A549 (cell line): ENCODE measurements around the gene CD101. TPM values are rescaled to one million over a fixed set of nuclear protein-coding genes. Genes with fewer than 3 reads are reported as not detected.

ENCODE experiments used
- ATAC-seq, 2 experiments: fragments of 200-7000 bp in 1 of 2; fragments of >200 bp in 1 of 2; cut with Nextera tagmentation in 1 of 2; cut with Tn5 transposase in 1 of 2; 3 replicates each; pipeline versions ENCODE4 v1.8.0 to v1.9.1; 2018 to 2020; ENCODE audit warnings: mild to moderate bottlenecking in 1 of 2, moderate library complexity in 1 of 2
- CTCF ChIA-PET: fragments of 300-600 bp; sonication (Branson Sonifier 250); formaldehyde crosslinking; extraction: SDS; loops from one replicate; lab custom pipeline; 2021; ENCODE audit warnings: antibody characterized with exemption, inconsistent platforms; lab: Yijun Ruan, JAX
- POLR2A ChIA-PET: fragments of 350-600 bp; formaldehyde crosslinking; extraction: SDS; loops from one replicate; lab custom pipeline; 2021; ENCODE audit warnings: antibody characterized with exemption, inconsistent platforms; lab: Yijun Ruan, JAX
- DNase-seq, 2 experiments: peaks; one replicate each; pipeline versions ENCODE4 v3.0.0 to v3.0.0-alpha.2; 2011 to 2016; ENCODE audit warnings: low read depth in 1 of 2, low spot score in 1 of 2
- FAIRE-seq: peaks from 2 replicates; lab custom pipeline; 2011; peaks lifted over from hg19 to GRCh38; lab: Jason Lieb, UNC
- H3K27ac ChIP-seq, 2 experiments: fragments of >200 bp; sonication (Bioruptor Twin); formaldehyde crosslinking; 3 replicates each; pipeline ENCODE4 v1.5.1; 2016 to 2017
- H3K4me1 ChIP-seq: fragments of >200 bp; sonication (Bioruptor Twin); formaldehyde crosslinking; 3 replicates; pipeline ENCODE4 v1.6.1; 2016
- H3K4me2 ChIP-seq: fragments of >200 bp; sonication (Bioruptor Twin); formaldehyde crosslinking; 3 replicates; pipeline ENCODE4 v1.6.1; 2016
- H3K4me3 ChIP-seq: fragments of >200 bp; sonication (Bioruptor Twin); formaldehyde crosslinking; 3 replicates; pipeline ENCODE4 v1.5.1; 2016
- H3K9me3 ChIP-seq: fragments of >200 bp; sonication (Bioruptor Twin); formaldehyde crosslinking; 3 replicates; pipeline ENCODE4 v1.6.1; 2016
- BHLHE40 ChIP-seq: IDR thresholded peaks from 2 replicates; pipeline ENCODE4 v1.6.1; 2012; ENCODE audit warnings: low read depth, low read length, inconsistent platforms
- CBX2 ChIP-seq: fragments of 200-600 bp; sonication (generic); IDR thresholded peaks from 2 replicates; pipeline ENCODE4 v1.6.1; 2016; ENCODE audit warnings: low read depth, mild to moderate bottlenecking, borderline replicate concordance
- CHD2 ChIP-seq: fragments of 150-350 bp; IDR thresholded peaks from 2 replicates; pipeline ENCODE4 v1.6.1; 2014; ENCODE audit warnings: low read length; ENCODE audit not compliant: partially characterized antibody
- CTCF ChIP-seq: fragments of >200 bp; sonication (Bioruptor Twin); formaldehyde crosslinking; IDR thresholded peaks from 3 replicates; pipeline ENCODE4 v1.5.1; 2016
- EP300 ChIP-seq, 2 experiments: fragments of >200 bp; sonication (Bioruptor Twin); formaldehyde crosslinking; IDR thresholded peaks; 2 replicates in 1 of 2; 3 replicates in 1 of 2; pipeline ENCODE4 v1.6.1; 2016 to 2017
- HDAC2 ChIP-seq: fragments of 200-600 bp; sonication (generic); IDR thresholded peaks from 2 replicates; pipeline ENCODE4 v1.6.1; 2016
- HOXB5 ChIP-seq: fragments of 250-450 bp; sonication (Bioruptor Pico); IDR thresholded peaks from 2 replicates; pipeline ENCODE4 v1.5.0; 2020; ENCODE audit warnings: mild to moderate bottlenecking, moderate library complexity
- JUN ChIP-seq, 2 experiments: fragments of >200 bp; sonication (Bioruptor Twin); formaldehyde crosslinking; IDR thresholded peaks; 2 replicates in 1 of 2; 3 replicates in 1 of 2; pipeline ENCODE4 v1.6.1; 2016 to 2017
- KDM1A ChIP-seq: fragments of 200-600 bp; sonication (generic); IDR thresholded peaks from 2 replicates; pipeline ENCODE4 v1.6.1; 2016; ENCODE audit warnings: low read depth, mild to moderate bottlenecking
- MAFK ChIP-seq: fragments of 450-650 bp; IDR thresholded peaks from 2 replicates; pipeline ENCODE4 v1.6.1; 2014; ENCODE audit not compliant: partially characterized antibody
- NR3C1 ChIP-seq: fragments of >200 bp; sonication (Bioruptor Twin); formaldehyde crosslinking; IDR thresholded peaks from 3 replicates; pipeline ENCODE4 v1.6.1; 2017
- RARB ChIP-seq: fragments of 250-450 bp; sonication (Bioruptor Pico); IDR thresholded peaks from 2 replicates; pipeline ENCODE4 v1.8.0; 2021; ENCODE audit warnings: mild to moderate bottlenecking, moderate library complexity
- RCOR1 ChIP-seq: fragments of 150-350 bp; IDR thresholded peaks from 2 replicates; pipeline ENCODE4 v1.6.1; 2014; ENCODE audit warnings: antibody characterized with exemption, low read length, low read depth
- TFCP2L1 ChIP-seq: fragments of 250-450 bp; sonication (Bioruptor Pico); IDR thresholded peaks from 2 replicates; pipeline ENCODE4 v1.5.0; 2021; ENCODE audit warnings: mild to moderate bottlenecking
- ZNF302 ChIP-seq: fragments of 250-450 bp; sonication (Bioruptor Pico); IDR thresholded peaks from 2 replicates; pipeline ENCODE4 v1.9.0; 2021; ENCODE audit warnings: inconsistent platforms, mild to moderate bottlenecking, moderate library complexity
- WGBS: methylation state at CpG from one replicate; pipeline ENCODE4 v1.1.6; 2017; ENCODE audit errors: missing lambda C conversion rate; 5-methylcytosine and 5-hydroxymethylcytosine counted together
- polyA plus RNA-seq, 4 experiments: library from polyadenylated mRNA; depleted of rRNA in 3 of 4; stranded (reverse); fragments of >200 nt; fragmentation: RNase III in 1 of 4; extraction: RNeasy Plus Mini Kit Qiagen cat#74134 plus additional on column Dnase treatment in 1 of 4; gene quantifications; 2 replicates in 3 of 4; 3 replicates in 1 of 4; pipeline ENCODE4 v1.2.3, GENCODE V29; 2011 to 2017
- TF ChIP-seq, protein P1 (sequence below): IDR thresholded peaks from 2 replicates; pipeline ENCODE4 v1.6.1; 2012
- TF ChIP-seq, protein P2 (sequence below): fragments of 250-450 bp; sonication (Bioruptor Pico); IDR thresholded peaks from 2 replicates; pipeline ENCODE4 v1.5.0; 2020; ENCODE audit warnings: low read depth, mild to moderate bottlenecking, moderate library complexity
- TF ChIP-seq, protein P3 (sequence below): fragments of >200 bp; sonication (Bioruptor Twin); formaldehyde crosslinking; IDR thresholded peaks from 3 replicates; pipeline ENCODE4 v1.6.1; 2016

CD101 gene
- polyA plus RNA-seq, 2 of the 4 experiments (the other 2 are of a cell fraction) = 0.21 to 0.52 TPM

DNA sequence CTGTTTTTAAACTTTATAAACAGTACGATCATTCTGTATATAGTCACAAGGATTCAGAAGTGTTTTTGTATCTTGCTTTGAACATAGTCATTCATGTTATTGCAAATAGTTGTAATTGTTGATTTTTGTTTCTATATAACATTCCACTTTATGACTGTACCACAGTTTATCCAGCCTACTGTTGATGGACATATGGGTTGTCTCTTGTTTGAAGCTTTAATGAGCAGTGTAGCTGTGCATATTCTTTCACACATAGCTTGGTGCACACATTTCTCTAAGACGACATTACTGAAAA is 6.1 kb downstream of the CD101 start:
- H3K4me2 ChIP-seq = no peak overlapping the region
- FAIRE-seq = no peak

GRCh38 chr1:117008656-117009055 is 7.1 kb downstream of the CD101 start:
- CTCF ChIA-PET = interaction anchor here (1.5 kb wide), 1 partner anchor 12 kb away, joined by 4 read pairs; no protein-coding TSS in a partner anchor
- WGBS = 94% methylated on average over 2 of the region's 2 CpGs
- POLR2A ChIA-PET = no interaction called here
- no peak for TF ChIP-seq CHD2
- Histone ChIP-seq H3K4me1 (peaks cover 9% of the 10 kb centered on the region; the same call in 2 of the 3 replicates), H3K27ac (no peak overlapping the region), H3K4me3 (no peak overlapping the region), H3K9me3 (no peaks in the 10 kb centered on the region), H3K4me2 (no peak overlapping the region)
- DNase-seq = no peak
- ATAC-seq = no peak
- FAIRE-seq = no peak

More for the DNA sequence above, 6.1 kb downstream of the CD101 start:
- peaks cover 16% of the 10 kb centered on the region for H3K4me1 ChIP-seq
- 95% methylated on average over 2 of the region's 2 CpGs for WGBS
- TF ChIP-seq RCOR1 (no peak), MAFK (no peak), TFCP2L1 (CRISPR knock-in tag) (no peak), ZNF302 (CRISPR knock-in tag) (no peak), EP300 (IDR thresholded peaks at IDR 0.05) (no peak), BHLHE40 (no peak)
- H3K9me3 ChIP-seq = no peaks in the 10 kb centered on the region
- no peak overlapping the region for H3K4me3 ChIP-seq
- POLR2A ChIA-PET = no interaction called here
- no peak for ATAC-seq
- no peak for DNase-seq
- CTCF ChIA-PET = interaction anchor here (1.0 kb wide), 1 partner anchor 283 kb away, joined by 3 read pairs; no protein-coding TSS in a partner anchor
- H3K27ac ChIP-seq = no peak overlapping the region

DNA sequence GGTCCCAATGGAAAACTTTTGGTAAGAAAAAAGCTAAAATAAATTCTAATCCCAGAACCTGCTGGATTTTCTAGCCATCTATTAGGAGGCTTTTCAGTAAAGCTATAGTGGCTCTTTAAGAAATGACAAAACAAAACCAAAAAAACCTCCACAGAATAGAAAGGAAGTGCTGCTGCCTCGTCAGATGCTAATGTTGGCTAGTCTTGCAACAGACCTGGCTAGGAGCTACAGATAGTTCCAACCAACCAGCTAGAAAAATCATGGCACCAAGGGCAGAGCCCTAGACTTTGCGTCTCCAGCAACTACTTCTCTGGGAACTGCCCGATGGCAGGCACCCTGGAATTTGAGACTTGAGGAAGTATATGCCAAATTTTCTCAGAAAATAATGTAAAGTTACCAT is 7.6 kb downstream of the CD101 start:
- CTCF ChIA-PET = interaction anchor here (1.5 kb wide), 1 partner anchor 12 kb away, joined by 4 read pairs; no protein-coding TSS in a partner anchor

More for the DNA sequence above, 7.6 kb downstream of the CD101 start:
- POLR2A ChIA-PET = no interaction called here
- TF ChIP-seq KDM1A (no peak), ZNF302 (CRISPR knock-in tag) (no peak), NR3C1 (no peak), CBX2 (no peak), JUN (IDR thresholded peaks at IDR 0.05) (no peak), BHLHE40 (no peak), CTCF (no peak), HDAC2 (no peak), HOXB5 (CRISPR knock-in tag) (no peak), RARB (no peak)
- TF ChIP-seq, protein P1, sequence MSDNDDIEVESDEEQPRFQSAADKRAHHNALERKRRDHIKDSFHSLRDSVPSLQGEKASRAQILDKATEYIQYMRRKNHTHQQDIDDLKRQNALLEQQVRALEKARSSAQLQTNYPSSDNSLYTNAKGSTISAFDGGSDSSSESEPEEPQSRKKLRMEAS = no peak
- TF ChIP-seq, protein P2, sequence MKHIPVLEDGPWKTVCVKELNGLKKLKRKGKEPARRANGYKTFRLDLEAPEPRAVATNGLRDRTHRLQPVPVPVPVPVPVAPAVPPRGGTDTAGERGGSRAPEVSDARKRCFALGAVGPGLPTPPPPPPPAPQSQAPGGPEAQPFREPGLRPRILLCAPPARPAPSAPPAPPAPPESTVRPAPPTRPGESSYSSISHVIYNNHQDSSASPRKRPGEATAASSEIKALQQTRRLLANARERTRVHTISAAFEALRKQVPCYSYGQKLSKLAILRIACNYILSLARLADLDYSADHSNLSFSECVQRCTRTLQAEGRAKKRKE = no peak
- TF ChIP-seq, protein P3, sequence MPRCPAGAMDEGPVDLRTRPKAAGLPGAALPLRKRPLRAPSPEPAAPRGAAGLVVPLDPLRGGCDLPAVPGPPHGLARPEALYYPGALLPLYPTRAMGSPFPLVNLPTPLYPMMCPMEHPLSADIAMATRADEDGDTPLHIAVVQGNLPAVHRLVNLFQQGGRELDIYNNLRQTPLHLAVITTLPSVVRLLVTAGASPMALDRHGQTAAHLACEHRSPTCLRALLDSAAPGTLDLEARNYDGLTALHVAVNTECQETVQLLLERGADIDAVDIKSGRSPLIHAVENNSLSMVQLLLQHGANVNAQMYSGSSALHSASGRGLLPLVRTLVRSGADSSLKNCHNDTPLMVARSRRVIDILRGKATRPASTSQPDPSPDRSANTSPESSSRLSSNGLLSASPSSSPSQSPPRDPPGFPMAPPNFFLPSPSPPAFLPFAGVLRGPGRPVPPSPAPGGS = no peak
- Histone ChIP-seq H3K4me3 (no peak overlapping the region), H3K27ac (no peak overlapping the region), H3K9me3 (no peaks in the 10 kb centered on the region), H3K4me2 (no peak overlapping the region), H3K4me1 (peaks cover 4% of the 10 kb centered on the region; the same call in 1 of the 3 replicates)
- DNase-seq (no peak), FAIRE-seq (no peak), ATAC-seq (no peak)
- 68% methylated on average over 3 of the region's 3 CpGs for WGBS
